SK-N-SH treated with all-trans-retinoic acid at 6 μM for 48 hours (cell line): ENCODE measurements around the gene KCNH2.

ENCODE experiments used
- ARNTL ChIP-seq: fragments of 450-650 bp; formaldehyde crosslinking; IDR thresholded peaks from 2 replicates; pipeline ENCODE4 v1.5.0; 2020; ENCODE audit warnings: low read depth, mild to moderate bottlenecking, moderate library complexity, borderline replicate concordance
- BACH2 ChIP-seq: fragments of 250-450 bp; sonication (Bioruptor Pico); IDR thresholded peaks from 2 replicates; pipeline ENCODE4 v1.9.0; 2021; ENCODE audit warnings: mild to moderate bottlenecking, borderline replicate concordance
- CSDC2 ChIP-seq: fragments of 250-450 bp; sonication (Bioruptor Pico); IDR thresholded peaks from 2 replicates; pipeline ENCODE4 v1.5.0; 2020; ENCODE audit warnings: mild to moderate bottlenecking, moderate library complexity
- PATZ1 ChIP-seq: fragments of 250-450 bp; sonication (Bioruptor Pico); IDR thresholded peaks from 2 replicates; pipeline ENCODE4 v1.8.0; 2020; ENCODE audit warnings: mild to moderate bottlenecking, moderate library complexity, borderline replicate concordance
- RARB ChIP-seq: fragments of 250-450 bp; sonication (Bioruptor Pico); IDR thresholded peaks from 2 replicates; pipeline ENCODE4 v1.8.0; 2021; ENCODE audit warnings: mild to moderate bottlenecking, moderate library complexity
- TOX ChIP-seq: fragments of 250-450 bp; sonication (Bioruptor Pico); IDR thresholded peaks from 2 replicates; pipeline ENCODE4 v1.8.0; 2021; ENCODE audit warnings: mild to moderate bottlenecking, moderate library complexity, borderline replicate concordance
- TSHZ2 ChIP-seq: fragments of 250-450 bp; sonication (Bioruptor Pico); IDR thresholded peaks from 2 replicates; pipeline ENCODE4 v1.5.0; 2020; ENCODE audit warnings: mild to moderate bottlenecking, moderate library complexity
- ZNF565 ChIP-seq: fragments of 450-650 bp; formaldehyde crosslinking; conservative IDR thresholded peaks from 2 replicates; pipeline ENCODE4 v1.5.0; 2020; ENCODE audit warnings: low read depth, mild to moderate bottlenecking, moderate library complexity

GRCh38 chr7:150963707-150964559, 14.2 kb downstream of the KCNH2 start:
- TF ChIP-seq BACH2 (CRISPR knock-in tag) (no peak), PATZ1 (CRISPR knock-in tag) (no peak), TOX (no peak), ZNF565 (no peak), RARB (CRISPR knock-in tag) (no peak), CSDC2 (CRISPR knock-in tag) (no peak), ARNTL (CRISPR knock-in tag) (no peak), TSHZ2 (CRISPR knock-in tag) (no peak)
